Activated CD8-positive, alpha-beta T cell treated with anti-CD3 and anti-CD28 coated beads for 36 hours (primary cell): Measurements from ENCODE around the gene FAM114A2. TPM values are rescaled to one million over a fixed set of nuclear protein-coding genes. Genes with fewer than 3 reads are reported as not detected.
"Not testable (repeated sequence)": the region's sequence is repeated elsewhere in the genome, so short reads cannot be mapped to it uniquely, and the experiment has no call there.

Experiments
- ATAC-seq: fragments of 200-7000 bp; cut with Tn5 transposase; one replicate; pipeline ENCODE4 v1.10.0; 2021; ENCODE audit warnings: mild to moderate bottlenecking, moderate library complexity
- CTCF ChIA-PET: fragments of 350-600 bp; sonication (Branson Sonifier 250); formaldehyde crosslinking; loops from one replicate; lab custom pipeline; 2021; ENCODE audit warnings: antibody characterized with exemption; lab: Charles Lee
- POLR2A ChIA-PET: fragments of 350-600 bp; sonication (Branson Sonifier 250); formaldehyde crosslinking; loops from one replicate; lab custom pipeline; 2021; ENCODE audit warnings: antibody characterized with exemption; lab: Charles Lee
- DNase-seq: peaks from one replicate; pipeline ENCODE4 v3.0.0-alpha.2; 2020
- H3K27ac Mint-ChIP-seq: one replicate; pipeline ENCODE4 v1.8.0; 2021; ENCODE audit warnings: mild to moderate bottlenecking, mixed read lengths
- H3K27me3 Mint-ChIP-seq: one replicate; pipeline ENCODE4 v1.8.0; 2021; ENCODE audit warnings: mixed read lengths
- H3K36me3 Mint-ChIP-seq: one replicate; pipeline ENCODE4 v1.8.0; 2021; ENCODE audit warnings: low read depth, mixed read lengths
- H3K4me1 Mint-ChIP-seq: one replicate; pipeline ENCODE4 v1.8.0; 2021; ENCODE audit warnings: low read depth, mixed read lengths
- H3K4me3 Mint-ChIP-seq: one replicate; pipeline ENCODE4 v1.8.0; 2021; ENCODE audit warnings: mild to moderate bottlenecking, moderate library complexity, mixed read lengths
- H3K9me3 Mint-ChIP-seq: one replicate; pipeline ENCODE4 v1.8.0; 2021; ENCODE audit warnings: mixed read lengths
- intact Hi-C: fragments of 100-400 bp; cut with micrococcal nuclease; formaldehyde crosslinking; loops from one replicate; pipeline ENCODE4 v1.10.0; 2022
- total RNA-seq, 2 experiments: library from RNA; stranded (reverse); gene quantifications; one replicate each; pipeline ENCODE4 v1.2.3, GENCODE V29; 2021
- TF ChIP-seq, protein P1 (sequence below): fragments of 200-600 bp; IDR thresholded peaks from one replicate; pipeline ENCODE4 v1.8.0; 2022; ENCODE audit warnings: antibody characterized with exemption, mild to moderate bottlenecking

FAM114A2 gene
- total RNA-seq, 2 experiments from 2014 or later: 25.6 to 26.9 TPM

DNA sequence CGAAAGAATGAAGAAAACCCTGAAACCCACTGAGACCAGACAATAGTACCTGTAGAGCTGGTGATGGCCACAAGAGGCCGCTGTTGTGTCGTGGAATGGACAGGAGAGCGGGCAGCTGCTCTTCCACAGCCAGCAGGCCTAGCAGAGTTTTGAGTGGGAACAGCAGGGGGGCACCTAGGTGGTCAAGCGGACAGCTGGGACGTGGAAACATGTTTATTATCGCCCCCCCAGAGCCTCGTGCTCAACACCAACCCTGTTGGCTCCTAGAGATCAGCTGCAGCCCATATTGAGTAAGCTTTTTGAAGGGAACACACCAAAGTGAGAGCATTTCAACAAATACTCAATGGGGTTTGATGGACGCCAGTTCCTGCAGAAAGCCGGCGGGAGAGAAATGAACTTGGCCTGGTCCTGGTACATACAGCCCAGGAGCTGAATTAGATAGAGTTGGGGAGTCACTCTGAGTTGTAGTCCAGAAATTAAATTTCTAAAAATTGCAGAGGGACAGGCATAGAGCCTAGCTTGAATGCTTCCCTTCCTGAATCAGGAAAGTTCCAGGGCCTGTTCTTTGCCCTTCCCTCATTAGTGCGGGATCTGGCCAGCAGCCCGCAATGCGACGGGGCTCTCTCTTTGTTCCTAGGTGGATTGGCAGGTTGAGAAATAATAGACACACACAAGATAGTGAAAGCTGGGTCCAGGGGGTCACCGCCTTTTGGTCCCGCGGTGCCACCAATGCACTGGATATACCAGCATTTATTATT lies 33.9 kb upstream of the FAM114A2 start:
- ChIA-PET POLR2A (interaction anchor here (1.0 to 1.3 kb wide), 3 partner anchors 12 to 332 kb away, joined by 3 to 4 read pairs (median 3); no protein-coding TSS in a partner anchor), CTCF (interaction anchor here (0.6 to 6.4 kb wide), 72 partner anchors 9 to 559 kb away, joined by 3 to 161 read pairs (median 4); partner anchors contain the start of genes FAM114A2, GALNT10 and MFAP3)
- intact Hi-C loops: loop anchor here (1.0 to 2.0 kb wide), 2 partner anchors 108 to 333 kb away; no protein-coding TSS in a partner anchor
- peak overlapping the region; percentile 35 for H3K4me3 Mint-ChIP-seq
- TF ChIP-seq, protein P1, sequence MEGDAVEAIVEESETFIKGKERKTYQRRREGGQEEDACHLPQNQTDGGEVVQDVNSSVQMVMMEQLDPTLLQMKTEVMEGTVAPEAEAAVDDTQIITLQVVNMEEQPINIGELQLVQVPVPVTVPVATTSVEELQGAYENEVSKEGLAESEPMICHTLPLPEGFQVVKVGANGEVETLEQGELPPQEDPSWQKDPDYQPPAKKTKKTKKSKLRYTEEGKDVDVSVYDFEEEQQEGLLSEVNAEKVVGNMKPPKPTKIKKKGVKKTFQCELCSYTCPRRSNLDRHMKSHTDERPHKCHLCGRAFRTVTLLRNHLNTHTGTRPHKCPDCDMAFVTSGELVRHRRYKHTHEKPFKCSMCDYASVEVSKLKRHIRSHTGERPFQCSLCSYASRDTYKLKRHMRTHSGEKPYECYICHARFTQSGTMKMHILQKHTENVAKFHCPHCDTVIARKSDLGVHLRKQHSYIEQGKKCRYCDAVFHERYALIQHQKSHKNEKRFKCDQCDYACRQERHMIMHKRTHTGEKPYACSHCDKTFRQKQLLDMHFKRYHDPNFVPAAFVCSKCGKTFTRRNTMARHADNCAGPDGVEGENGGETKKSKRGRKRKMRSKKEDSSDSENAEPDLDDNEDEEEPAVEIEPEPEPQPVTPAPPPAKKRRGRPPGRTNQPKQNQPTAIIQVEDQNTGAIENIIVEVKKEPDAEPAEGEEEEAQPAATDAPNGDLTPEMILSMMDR: peak; percentile 86
- no peaks in the 10 kb centered on the region for H3K36me3 Mint-ChIP-seq
- peak; percentile 91 for DNase-seq
- peaks cover 5% of the 10 kb centered on the region for H3K27me3 Mint-ChIP-seq
- peak; percentile 91 for ATAC-seq
- H3K4me1 Mint-ChIP-seq: peaks cover 18% of the 10 kb centered on the region
- no peaks in the 10 kb centered on the region for H3K9me3 Mint-ChIP-seq
- peak overlapping the region; percentile 63 for H3K27ac Mint-ChIP-seq

DNA sequence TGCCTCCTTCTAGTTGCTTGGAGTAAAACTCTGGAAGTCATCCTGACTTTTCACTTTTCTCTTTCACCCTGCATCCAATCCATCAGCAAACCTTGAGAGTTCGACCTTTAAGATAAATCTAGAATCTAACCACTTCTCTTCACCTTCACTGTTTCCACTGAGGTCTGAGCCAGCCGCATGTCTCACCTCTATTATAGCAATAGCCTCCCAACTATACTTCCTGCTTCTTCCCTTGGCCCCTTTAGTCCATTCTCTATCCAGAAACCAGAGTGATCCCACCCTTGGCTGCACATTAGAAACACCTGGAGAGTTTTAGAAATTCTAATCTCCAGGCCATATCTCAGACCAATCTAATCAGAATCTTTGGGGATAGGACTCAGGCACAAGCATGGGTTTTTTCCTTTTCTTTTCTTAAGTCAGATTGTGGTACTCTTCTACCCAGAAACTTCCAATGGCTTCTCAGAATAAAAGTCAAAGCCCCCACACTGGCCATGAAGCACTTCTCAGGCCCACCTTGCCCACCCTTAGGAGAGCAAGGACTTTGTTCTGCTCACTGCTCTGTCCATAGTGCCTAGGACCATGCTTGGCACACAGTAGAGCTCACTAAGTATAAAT lies 33.2 kb upstream of the FAM114A2 start:
- intact Hi-C loops: loop anchor here (1.0 to 2.0 kb wide), 2 partner anchors 109 to 333 kb away; no protein-coding TSS in a partner anchor
- Mint-ChIP-seq H3K4me3 (peak overlapping the region; percentile 35), H3K36me3 (no peaks in the 10 kb centered on the region), H3K4me1 (peaks cover 18% of the 10 kb centered on the region), H3K27me3 (peaks cover 5% of the 10 kb centered on the region), H3K9me3 (no peaks in the 10 kb centered on the region), H3K27ac (peak overlapping the region; percentile 63)
- ChIA-PET CTCF (interaction anchor here (0.6 to 6.4 kb wide), 70 partner anchors 8 to 560 kb away, joined by 3 to 161 read pairs (median 4); partner anchors contain the start of genes FAM114A2, GALNT10 and MFAP3), POLR2A (interaction anchor here (1.0 to 1.3 kb wide), 3 partner anchors 11 to 333 kb away, joined by 3 to 4 read pairs (median 3); no protein-coding TSS in a partner anchor)
- TF ChIP-seq, protein P1: no peak
- DNase-seq (peak; percentile 55), ATAC-seq (no peak)

DNA sequence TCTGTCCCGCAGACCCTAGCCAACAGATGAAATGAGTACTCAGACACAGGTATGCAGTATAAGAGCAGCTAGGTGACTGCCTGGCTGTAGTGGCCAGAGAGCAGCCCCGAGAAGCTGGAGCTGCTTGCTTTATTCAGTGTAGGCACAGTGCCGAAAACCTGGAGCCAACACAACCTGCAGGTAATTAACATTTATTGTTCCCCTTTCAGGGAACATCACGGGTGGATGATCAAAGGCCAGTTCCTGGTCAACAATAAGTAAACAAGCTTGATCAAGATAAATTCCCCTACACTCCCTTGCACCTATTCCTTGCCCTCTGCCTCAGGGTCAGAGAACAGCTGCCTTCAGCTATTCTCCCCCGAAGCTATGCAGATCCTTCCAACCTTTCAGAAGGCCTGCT lies 31.1 kb upstream of the FAM114A2 start:
- intact Hi-C loops, H3K27ac Mint-ChIP-seq, H3K27me3 Mint-ChIP-seq, DNase-seq, H3K4me3 Mint-ChIP-seq, ATAC-seq, H3K36me3 Mint-ChIP-seq, H3K9me3 Mint-ChIP-seq: not testable (repeated sequence)
- peaks cover 11% of the 10 kb centered on the region for H3K4me1 Mint-ChIP-seq
- ChIA-PET POLR2A (interaction anchor here (2.1 kb wide), 1 partner anchor 12 kb away, joined by 8 read pairs; no protein-coding TSS in a partner anchor), CTCF (interaction anchor here (1.1 to 6.0 kb wide), 7 partner anchors 10 to 336 kb away, joined by 3 to 132 read pairs (median 3); no protein-coding TSS in a partner anchor)

DNA sequence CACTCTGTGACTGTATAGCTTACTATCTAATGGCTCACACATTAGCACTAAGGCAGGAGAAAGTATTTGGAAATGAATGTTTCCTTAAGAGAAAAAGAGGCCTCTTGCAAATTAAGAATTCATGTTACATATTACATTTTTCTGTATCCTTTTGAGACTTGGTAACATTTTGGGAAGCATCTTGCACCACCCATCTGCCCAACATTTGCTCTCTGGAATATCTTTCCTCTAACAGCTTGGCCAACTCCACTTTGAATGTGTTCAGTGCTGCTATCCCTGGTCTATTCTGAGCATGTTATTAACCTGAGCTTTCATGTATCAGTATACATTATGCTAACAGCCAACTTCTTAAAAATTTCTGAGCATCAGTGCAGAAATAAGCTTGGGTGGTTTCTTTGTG lies 27.3 kb upstream of the FAM114A2 start:
- Mint-ChIP-seq H3K36me3 (no peaks in the 10 kb centered on the region), H3K27ac (no peak overlapping the region), H3K27me3 (peaks cover 3% of the 10 kb centered on the region), H3K4me1 (no peaks in the 10 kb centered on the region), H3K9me3 (no peaks in the 10 kb centered on the region), H3K4me3 (no peak overlapping the region)
- ChIA-PET CTCF (interaction anchor here (0.9 to 1.1 kb wide), 2 partner anchors 18 to 115 kb away, joined by 3 read pairs; no protein-coding TSS in a partner anchor), POLR2A (no interaction called here)
- intact Hi-C loops: no loop called here
- DNase-seq: no peak
- TF ChIP-seq, protein P1: no peak
- no peak for ATAC-seq

DNA sequence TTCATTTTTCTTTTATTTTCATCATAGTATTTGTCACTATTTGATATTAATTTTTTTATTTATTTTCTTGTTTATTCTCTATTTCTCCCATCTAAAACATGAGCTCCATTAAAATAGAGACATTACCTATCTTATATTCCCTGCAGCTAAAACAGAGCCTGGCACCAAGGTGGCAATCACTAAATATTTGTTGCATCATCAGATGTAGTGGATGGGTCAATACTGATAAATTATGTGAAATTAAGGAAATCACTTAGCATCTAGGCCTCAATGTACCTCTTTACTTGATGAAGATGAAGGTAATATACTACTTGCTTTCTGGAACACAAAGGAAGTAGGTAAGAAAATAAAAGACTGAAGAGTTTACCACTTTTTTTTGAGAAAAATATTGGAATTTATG lies 24.7 kb upstream of the FAM114A2 start:
- Mint-ChIP-seq H3K27me3 (no peaks in the 10 kb centered on the region), H3K27ac (no peak overlapping the region), H3K4me3 (no peak overlapping the region), H3K36me3 (no peaks in the 10 kb centered on the region), H3K4me1 (peaks cover 16% of the 10 kb centered on the region), H3K9me3 (no peaks in the 10 kb centered on the region)
- TF ChIP-seq, protein P1: no peak
- ChIA-PET POLR2A (interaction anchor here (0.9 kb wide), 1 partner anchor 127 kb away, joined by 4 read pairs; the partner anchor contains the start of gene GALNT10), CTCF (interaction anchor here (1.2 to 2.0 kb wide), 2 partner anchors 9 to 133 kb away, joined by 3 to 11 read pairs; no protein-coding TSS in a partner anchor)
- DNase-seq: no peak
- intact Hi-C loops: no loop called here
- no peak for ATAC-seq
